Thyroid gland (tissue), 4 donors: Measurements from ENCODE around the gene PPP4R1.

ENCODE experiments used
- CTCF ChIP-seq, 6 experiments: fragments of 200-600 bp in 3 of 6; fragments of 450-650 bp in 3 of 6; sonication (generic) in 3 of 6; IDR thresholded peaks; one replicate each; pipeline ENCODE4 v1.5.1; 2016 to 2019; ENCODE audit warnings: antibody characterized with exemption in 6 of 6, mild to moderate bottlenecking in 2 of 6, inconsistent platforms in 1 of 6, moderate library complexity in 1 of 6
- POLR2A ChIP-seq, 2 donors: fragments of 450-650 bp; IDR thresholded peaks; one replicate each; pipeline ENCODE4 v1.6.1; 2017; ENCODE audit warnings: antibody characterized with exemption in 2 of 2, mild to moderate bottlenecking in 2 of 2, moderate library complexity in 1 of 2

GRCh38 chr18:9513971-9514512 lies 100.3 kb downstream of the PPP4R1 start:
- TF ChIP-seq CTCF (IDR thresholded peaks at IDR 0.05) (no peak), POLR2A (IDR thresholded peaks at IDR 0.05) (no peak)
